Endodermal cell (in vitro differentiated cells): Measurements from ENCODE around the gene KRTAP3-1. TPM values are rescaled to one million over a fixed set of nuclear protein-coding genes. Genes with fewer than 3 reads are reported as not detected.

Source experiments
- DNase-seq: peaks from one replicate; pipeline ENCODE4 v3.0.0-alpha.2; 2017
- H3K27ac ChIP-seq: 2 replicates; pipeline ENCODE4 v1.5.1; 2013; ENCODE audit warnings: mild to moderate bottlenecking, low read depth, low read length, moderate library complexity
- H3K27me3 ChIP-seq: 2 replicates; pipeline ENCODE4 v1.6.1; 2013; ENCODE audit warnings: mild to moderate bottlenecking, low read length, moderate library complexity; ENCODE audit not compliant: insufficient read depth, control insufficient read depth, poor library complexity, severe bottlenecking
- H3K36me3 ChIP-seq: 2 replicates; pipeline ENCODE4 v1.7.0; 2013; ENCODE audit warnings: mild to moderate bottlenecking, low read length, moderate library complexity; ENCODE audit not compliant: control insufficient read depth, insufficient read depth
- H3K4me1 ChIP-seq: one replicate; pipeline ENCODE4 v1.7.0; 2013; ENCODE audit warnings: low read length; ENCODE audit not compliant: control insufficient read depth, insufficient read depth
- H3K4me3 ChIP-seq: 2 replicates; pipeline ENCODE4 v1.5.1; 2013; ENCODE audit warnings: mild to moderate bottlenecking, low read length, moderate library complexity
- H3K9ac ChIP-seq: 2 replicates; pipeline ENCODE4 v1.6.1; 2013; ENCODE audit warnings: mild to moderate bottlenecking, low read length, moderate library complexity; ENCODE audit not compliant: poor library complexity, severe bottlenecking; ENCODE audit errors: extremely low read depth
- H3K9me3 ChIP-seq: 2 replicates; pipeline ENCODE4 v1.6.1; 2013; ENCODE audit warnings: mild to moderate bottlenecking, low read length, moderate library complexity; ENCODE audit not compliant: control insufficient read depth
- H3K27ac Mint-ChIP-seq: 2 replicates; pipeline ENCODE4 v1.8.0; 2020; ENCODE audit warnings: mixed read lengths
- H3K27me3 Mint-ChIP-seq: 2 replicates; pipeline ENCODE4 v1.8.0; 2021; ENCODE audit warnings: mild to moderate bottlenecking, mixed read lengths; ENCODE audit not compliant: insufficient read depth
- H3K36me3 Mint-ChIP-seq: 2 replicates; pipeline ENCODE4 v1.8.0; 2020; ENCODE audit warnings: low read depth, mixed read lengths
- H3K4me1 Mint-ChIP-seq: 2 replicates; pipeline ENCODE4 v1.8.0; 2020; ENCODE audit warnings: mixed read lengths
- H3K4me3 Mint-ChIP-seq: 2 replicates; pipeline ENCODE4 v1.8.0; 2020; ENCODE audit warnings: mild to moderate bottlenecking, moderate library complexity, mixed read lengths
- H3K9me3 Mint-ChIP-seq: 2 replicates; pipeline ENCODE4 v1.8.0; 2020; ENCODE audit warnings: mild to moderate bottlenecking, mixed read lengths
- CTCF ChIP-seq: fragments of 200-600 bp; sonication (generic); conservative IDR thresholded peaks from 2 replicates; pipeline ENCODE4 v1.5.0; 2021; ENCODE audit warnings: antibody characterized with exemption, mild to moderate bottlenecking
- WGBS, 2 experiments: methylation state at CpG; one replicate each; pipeline versions ENCODE4 v1.1.5 to v1.1.7; 2013; ENCODE audit warnings: missing lambda C conversion rate in 2 of 2, mixed read lengths in 1 of 2; ENCODE audit not compliant: insufficient coverage in 1 of 2, insufficient read length in 1 of 2; 5-methylcytosine and 5-hydroxymethylcytosine counted together
- total RNA-seq, 2 donors: library from RNA; stranded (reverse); fragmentation: NEBNext Ultra II Directional in 1 of 2; extraction: Animal tissue kit (Norgen Biotek cat#: 25700) in 1 of 2; gene quantifications; 2 replicates in 1 of 2; 3 replicates in 1 of 2; pipeline ENCODE4 v1.2.1, GENCODE V29; 2021

The KRTAP3-1 gene
- total RNA-seq, 2 donors from 2014 or later = not detected

- Mint-ChIP-seq H3K4me1 (peaks cover 6% of the 10 kb centered on the region), H3K27ac (no peak overlapping the region), H3K27me3 (no peaks in the 10 kb centered on the region), H3K4me3 (no peak overlapping the region), H3K9me3 (no peaks in the 10 kb centered on the region), H3K36me3 (no peaks in the 10 kb centered on the region)
- Histone ChIP-seq H3K27ac (no peak overlapping the region), H3K4me3 (no peak overlapping the region), H3K27me3 (no peaks in the 10 kb centered on the region), H3K4me1 (no peaks in the 10 kb centered on the region), H3K9me3 (no peaks in the 10 kb centered on the region), H3K9ac (no peak overlapping the region), H3K36me3 (no peaks in the 10 kb centered on the region)
- no peak for TF ChIP-seq CTCF
- WGBS, 2 experiments = 93 to 97% methylated on average over 3 of the region's 4 CpGs
- DNase-seq = no peak
Measured at GRCh38 chr17:40996829-40997228, 12.1 kb downstream of the KRTAP3-1 start.

GRCh38 chr17:40995116-40995515 is 13.8 kb downstream of the KRTAP3-1 start:
- Mint-ChIP-seq H3K4me1 (peaks cover 6% of the 10 kb centered on the region), H3K9me3 (no peaks in the 10 kb centered on the region), H3K4me3 (no peak overlapping the region), H3K27ac (no peak overlapping the region), H3K27me3 (no peaks in the 10 kb centered on the region), H3K36me3 (no peaks in the 10 kb centered on the region)
- H3K4me3 ChIP-seq = no peak overlapping the region
- H3K4me1 ChIP-seq = no peaks in the 10 kb centered on the region
- H3K36me3 ChIP-seq = no peaks in the 10 kb centered on the region
- no peak for TF ChIP-seq CTCF
- no peak overlapping the region for H3K9ac ChIP-seq
- no peak for DNase-seq
- WGBS, 2 experiments = 100% methylated on average over 1 of the region's 1 CpG; no CpG with 5 or more reads in 1 of the 2 experiments
- H3K27me3 ChIP-seq = no peaks in the 10 kb centered on the region
- H3K9me3 ChIP-seq = peaks cover 5% of the 10 kb centered on the region
- H3K27ac ChIP-seq = no peak overlapping the region

DNA sequence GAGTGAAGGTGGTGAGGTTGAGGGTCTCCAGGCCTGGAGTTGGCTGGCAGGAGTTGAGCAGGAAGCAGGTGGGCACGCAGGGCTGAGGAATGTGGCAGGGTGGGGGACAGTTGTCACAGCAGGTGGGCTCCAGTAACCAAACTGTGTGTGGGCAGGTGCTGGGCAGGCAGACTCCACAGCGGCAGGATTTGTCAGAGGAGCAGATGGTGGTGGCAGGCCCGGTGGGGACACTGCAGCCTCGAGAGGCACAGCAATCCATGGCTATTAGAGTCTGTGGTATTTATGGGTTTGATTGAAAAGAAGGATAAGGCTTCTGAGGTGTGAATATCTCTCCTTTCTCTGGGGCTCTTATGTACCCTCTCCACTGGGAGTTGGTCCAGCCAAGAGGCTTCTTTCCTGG is 15.1 kb downstream of the KRTAP3-1 start, which contains the start of gene KRTAP3-3:
Gene KRTAP3-3, minus strand, starts transcription at position 326 of the 400 bp plus-strand sequence. Its CDS starts 67 bp downstream, at position 259.
- H3K36me3 Mint-ChIP-seq = no peaks in the 10 kb centered on the region
- peaks cover 6% of the 10 kb centered on the region for H3K4me1 Mint-ChIP-seq
- DNase-seq = no peak
- no peak within 1 kb of the TSS for H3K27ac ChIP-seq
- H3K9me3 ChIP-seq = peaks cover 5% of the 10 kb centered on the region
- no peaks in the 10 kb centered on the region for H3K27me3 ChIP-seq
- no peak for TF ChIP-seq CTCF
- H3K4me3 Mint-ChIP-seq = no peak within 1 kb of the TSS
- no peaks in the 10 kb centered on the region for H3K36me3 ChIP-seq
- no peak within 1 kb of the TSS for H3K27ac Mint-ChIP-seq
- no peaks in the 10 kb centered on the region for H3K27me3 Mint-ChIP-seq
- 95% methylated on average over 4 of the region's 4 CpGs; no CpG with 5 or more reads in 1 of the 2 experiments for whole genome bisulfite sequencing, 2 experiments
- H3K9me3 Mint-ChIP-seq = no peaks in the 10 kb centered on the region
- H3K4me3 ChIP-seq = no peak within 1 kb of the TSS
- no peak within 1 kb of the TSS for H3K9ac ChIP-seq
- no peaks in the 10 kb centered on the region for H3K4me1 ChIP-seq
